HG03280 (cell line): ENCODE results near the gene INO80B.

Experiments
- ATAC-seq: cut with Tn5 transposase; IDR thresholded peaks from one replicate; pipeline ENCODE4 v1.9.1; 2021; ENCODE audit warnings: mild to moderate bottlenecking, moderate library complexity; ENCODE audit not compliant: unreplicated experiment

The INO80B gene

GRCh38 chr2:74500578-74500946 lies 45.7 kb downstream of the INO80B start:
- no peak for ATAC-seq

GRCh38 chr2:74501335-74502071 lies 46.6 kb downstream of the INO80B start:
- ATAC-seq: no peak

- ATAC-seq: no peak
These were observed 47.3 kb downstream of the INO80B start for GRCh38 chr2:74502147-74502719.

- peak; percentile 34 for ATAC-seq
These were observed 48.0 kb downstream of the INO80B start for GRCh38 chr2:74502720-74503505.

GRCh38 chr2:74503506-74504475 lies 48.9 kb downstream of the INO80B start:
- no peak for ATAC-seq

- ATAC-seq: no peak
These were observed 49.7 kb downstream of the INO80B start for GRCh38 chr2:74504591-74504990.

- ATAC-seq: no peak
These were observed 50.8 kb downstream of the INO80B start for GRCh38 chr2:74505448-74506246.

GRCh38 chr2:74507145-74507925 lies 52.4 kb downstream of the INO80B start, which contains the start of gene PCGF1:
TSS of gene PCGF1 (minus strand) at chr2:74507695. CDS start at chr2:74507668, 27 bp downstream.
- peak; percentile 88 for ATAC-seq
